Activated CD8-positive, alpha-beta memory T cell treated with anti-CD3 and anti-CD28 coated beads, Interleukin-2, amount 50 U/mL, for 1 hour (primary cell): ENCODE results near the gene NHLRC4.
A peak's percentile ranks its signal among the peaks of the same experiment; 100 is the strongest.

Experiments
- DNase-seq: peaks from one replicate; pipeline ENCODE4 v3.0.0-alpha.2; 2020; ENCODE audit errors: extremely low read depth

The NHLRC4 gene

GRCh38 chr16:582614-583331, 16.0 kb downstream of the NHLRC4 start:
- DNase-seq: no peak

- no peak for DNase-seq
Measured at GRCh38 chr16:583470-583814, 16.6 kb downstream of the NHLRC4 start.

GRCh38 chr16:583815-584591, 17.2 kb downstream of the NHLRC4 start:
- DNase-seq: no peak

GRCh38 chr16:585351-585750, 18.5 kb downstream of the NHLRC4 start:
- DNase-seq: no peak

GRCh38 chr16:586047-586644, 19.3 kb downstream of the NHLRC4 start:
- no peak for DNase-seq

GRCh38 chr16:586645-587590, 20.1 kb downstream of the NHLRC4 start:
- no peak for DNase-seq

GRCh38 chr16:588639-588888, 21.8 kb downstream of the NHLRC4 start:
- DNase-seq: no peak

DNA sequence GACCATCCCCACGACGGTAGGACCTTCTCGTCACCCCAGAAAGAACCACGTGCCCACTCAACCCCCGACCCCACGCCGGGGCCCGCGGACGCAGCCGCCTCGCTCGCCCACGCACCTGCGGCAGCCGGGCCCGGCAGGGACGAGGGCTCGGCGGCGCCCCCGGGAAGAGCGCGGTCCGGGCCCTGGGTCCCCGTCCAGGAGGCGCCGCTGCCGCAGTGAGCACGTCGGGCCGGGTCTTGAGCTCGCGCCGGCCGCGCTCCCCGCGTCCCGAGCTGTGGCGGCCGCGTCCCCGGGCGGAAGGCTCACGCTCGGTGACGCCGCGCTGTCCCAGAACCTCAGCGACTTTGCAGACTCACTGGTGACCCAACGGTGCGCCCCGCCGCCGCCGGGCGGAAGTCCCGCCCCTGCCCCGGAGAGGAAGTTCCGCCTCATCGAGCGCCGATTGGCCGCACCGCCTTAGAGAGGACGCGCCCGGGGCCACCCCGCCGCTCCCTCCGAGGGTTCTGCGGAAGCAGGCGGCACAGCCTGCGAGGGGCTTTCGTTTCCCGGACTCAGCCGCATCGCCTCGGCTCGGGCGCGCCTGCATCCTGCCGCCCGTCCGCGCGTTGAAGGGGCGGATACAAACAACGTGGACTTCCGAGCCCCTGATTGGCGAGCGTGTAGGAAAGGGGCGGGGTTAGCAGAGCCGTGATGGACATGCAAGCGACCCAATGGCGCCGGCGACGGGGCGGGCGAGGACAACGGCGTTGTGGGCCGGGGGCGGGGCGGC, 22.3 kb downstream of the NHLRC4 start:
- peak; percentile 93 for DNase-seq

DNA sequence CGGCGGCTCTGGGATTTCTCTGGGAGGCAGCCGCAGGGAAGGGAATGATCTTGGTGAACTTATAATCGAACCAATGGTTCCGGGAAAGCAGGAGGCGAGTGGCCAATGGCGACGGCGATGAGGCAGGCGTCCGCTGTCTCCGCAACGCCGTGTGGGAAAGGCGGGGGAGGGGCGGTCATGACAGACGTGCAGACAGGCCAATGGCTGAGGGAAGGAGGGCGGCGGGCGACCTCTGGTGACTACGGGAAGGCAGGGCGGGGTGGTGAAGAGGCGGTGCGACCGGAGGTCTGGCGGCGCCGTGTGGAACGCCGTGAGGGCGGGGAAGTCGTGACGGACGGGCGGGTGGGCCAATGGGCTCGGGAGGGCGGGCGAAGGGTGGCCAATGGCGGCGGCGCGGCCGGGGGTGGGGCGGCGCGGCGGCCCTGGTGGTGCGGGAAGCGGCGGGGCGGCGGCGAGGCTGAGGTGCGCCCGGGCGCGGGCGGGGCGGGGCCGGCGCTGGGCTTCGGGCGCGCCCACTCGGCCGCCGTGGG, 22.9 kb downstream of the NHLRC4 start, which contains the start of gene RAB40C:
Gene RAB40C, plus strand, starts transcription at position 409 of the 530 bp plus-strand sequence. CDS start 226 bp downstream, outside the sequence.
- DNase-seq: peak; percentile 99

DNA sequence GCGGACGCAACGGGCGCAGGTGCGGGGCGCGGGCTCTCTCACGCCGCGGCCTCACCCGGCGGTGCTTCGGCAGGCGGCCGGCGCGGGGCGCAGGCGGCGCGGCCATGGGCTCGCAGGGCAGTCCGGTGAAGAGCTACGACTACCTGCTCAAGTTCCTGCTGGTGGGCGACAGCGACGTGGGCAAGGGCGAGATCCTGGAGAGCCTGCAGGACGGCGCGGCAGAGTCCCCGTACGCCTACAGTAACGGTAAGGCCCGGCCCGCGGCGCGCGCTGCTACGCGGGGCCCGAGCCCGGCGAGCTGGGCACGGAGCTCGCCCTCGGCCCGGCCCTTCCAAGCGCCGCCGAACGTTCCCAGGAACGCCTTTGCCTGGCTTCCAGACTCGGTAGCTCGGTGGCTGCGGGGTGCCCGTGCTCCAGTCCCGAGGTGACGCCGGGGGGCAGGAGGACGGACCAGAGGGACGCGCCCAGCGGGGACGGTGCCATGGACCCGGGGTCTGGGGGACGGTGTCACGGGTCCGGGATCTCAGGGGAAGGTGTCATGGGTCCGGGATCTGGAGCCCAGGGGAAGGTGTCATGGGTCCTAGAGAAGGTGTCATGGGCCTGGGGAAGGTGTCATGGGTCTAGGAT, 23.5 kb downstream of the NHLRC4 start:
- DNase-seq: no peak

DNA sequence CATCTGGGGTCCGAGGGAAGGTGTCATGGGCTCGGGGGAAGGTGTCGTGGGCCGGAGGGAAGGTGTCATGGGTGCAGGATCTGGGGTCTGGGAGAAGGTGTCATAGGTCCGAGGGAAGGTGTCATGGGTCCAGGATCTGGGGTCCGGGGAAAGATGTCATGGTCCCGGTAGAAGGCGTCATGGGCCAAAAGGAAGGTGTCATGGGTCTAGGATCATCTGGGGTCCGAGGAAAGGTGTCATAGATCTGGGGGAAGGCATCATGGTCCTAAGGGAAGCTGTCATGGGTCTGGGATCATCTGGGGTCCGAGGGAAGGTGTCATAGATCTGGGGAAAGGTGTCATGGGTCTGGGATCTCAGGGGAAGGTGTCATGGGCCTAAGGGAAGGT, 24.0 kb downstream of the NHLRC4 start:
- no peak for DNase-seq

- DNase-seq: no peak
Measured at GRCh38 chr16:591231-591630, 24.4 kb downstream of the NHLRC4 start.

GRCh38 chr16:591892-592517, 25.2 kb downstream of the NHLRC4 start:
- DNase-seq: no peak

DNA sequence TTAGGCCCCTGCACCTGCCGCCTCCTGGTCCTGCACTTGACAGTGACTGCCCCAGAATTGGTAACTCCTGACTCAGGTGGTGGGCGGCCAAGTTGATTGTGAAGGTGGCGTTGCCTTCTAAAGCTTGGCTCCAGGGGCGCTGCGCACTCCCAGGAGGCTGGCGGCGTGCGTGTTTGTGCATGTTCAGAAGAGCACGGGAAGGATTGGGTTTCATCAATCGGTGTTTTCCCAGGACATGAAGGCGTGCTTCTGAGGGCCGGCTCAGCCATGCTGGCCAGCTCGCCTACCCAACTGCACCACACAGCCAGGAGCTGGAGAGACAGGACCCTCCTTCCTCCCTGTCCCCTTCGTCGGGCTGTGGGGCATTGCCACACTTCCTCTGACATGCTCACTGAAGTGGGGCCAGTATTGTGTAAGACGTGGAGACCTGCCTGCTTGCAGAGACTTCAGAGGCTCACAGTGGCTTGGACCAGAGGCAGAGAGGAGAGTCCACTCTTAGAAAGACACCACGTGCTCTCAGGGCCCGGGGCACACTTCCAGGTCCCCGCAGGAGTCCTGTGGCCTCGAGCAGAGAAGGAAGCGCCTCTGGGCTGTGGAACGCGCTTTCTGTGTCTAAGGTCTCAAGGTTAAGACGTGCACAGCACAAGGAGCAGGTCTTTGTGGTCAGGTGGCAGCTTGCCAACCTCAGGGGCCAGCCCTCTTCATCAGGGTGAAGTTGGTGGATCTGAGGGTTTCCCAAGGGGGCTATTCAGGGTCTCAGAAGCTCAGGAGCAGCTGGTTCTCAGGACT, 25.9 kb downstream of the NHLRC4 start:
- no peak for DNase-seq

DNA sequence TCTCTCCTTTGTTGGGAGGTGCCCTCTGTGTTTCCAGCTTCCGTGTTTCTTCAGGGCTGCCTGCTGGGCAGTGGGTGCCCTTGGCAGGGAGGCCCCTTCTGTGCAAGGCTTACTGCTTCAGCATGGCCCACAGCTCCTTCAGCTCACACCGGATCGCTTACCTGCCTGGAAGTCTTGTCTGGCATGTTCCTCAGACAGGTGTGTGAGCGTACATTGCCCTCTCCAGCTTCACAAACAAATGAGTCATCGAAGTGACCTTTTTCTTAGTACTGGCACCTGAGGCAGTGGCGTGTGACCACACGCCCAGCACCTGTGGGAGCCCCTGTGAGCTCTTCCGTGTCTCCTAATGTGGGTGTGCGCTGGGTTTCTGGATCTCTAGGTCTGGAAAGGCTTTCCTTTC, 26.6 kb downstream of the NHLRC4 start:
- DNase-seq: no peak

GRCh38 chr16:593807-594206, 27.0 kb downstream of the NHLRC4 start:
- DNase-seq: no peak

DNA sequence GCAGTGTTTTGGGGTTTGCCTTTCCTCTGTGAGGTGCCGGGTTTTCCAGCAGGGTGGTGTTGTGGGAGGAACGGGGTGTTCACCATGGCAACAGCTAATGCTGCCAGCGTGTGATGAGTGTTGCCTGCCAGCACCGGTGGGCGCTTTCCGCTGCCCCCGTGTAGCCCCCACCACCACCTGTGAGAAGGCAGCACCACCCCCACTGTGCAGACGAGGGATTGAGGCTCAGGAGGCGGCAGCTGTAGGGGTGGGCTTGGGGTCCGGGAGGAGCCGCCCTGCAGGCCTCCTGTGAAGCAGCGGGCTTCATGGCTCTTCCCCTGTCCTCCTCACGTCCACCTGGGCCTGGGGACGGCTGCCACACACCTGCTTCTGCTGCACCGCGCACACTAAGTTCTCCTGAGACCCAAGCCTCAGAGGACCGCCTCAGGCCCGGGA, 28.3 kb downstream of the NHLRC4 start:
- no peak for DNase-seq

GRCh38 chr16:595942-596735, 29.3 kb downstream of the NHLRC4 start:
- DNase-seq: no peak

DNA sequence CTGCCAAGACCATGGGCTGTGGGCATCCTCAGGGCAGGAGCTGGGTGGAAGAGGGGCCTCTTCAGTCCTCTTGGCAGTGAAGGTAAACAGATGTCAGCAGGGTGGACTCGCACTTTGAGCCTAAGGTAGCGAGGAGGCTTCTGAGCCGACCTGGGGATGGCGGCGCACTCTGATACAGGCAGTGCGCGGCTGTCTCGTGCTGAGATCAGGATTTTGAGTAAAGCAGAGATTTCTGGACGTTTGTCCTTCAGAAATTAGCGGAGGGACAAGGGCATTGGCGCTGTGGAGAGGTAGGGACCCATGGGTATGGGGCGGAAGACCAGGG, 29.9 kb downstream of the NHLRC4 start:
- DNase-seq: no peak
